ENCODE measurements around the gene RAPGEF5.

DNA sequence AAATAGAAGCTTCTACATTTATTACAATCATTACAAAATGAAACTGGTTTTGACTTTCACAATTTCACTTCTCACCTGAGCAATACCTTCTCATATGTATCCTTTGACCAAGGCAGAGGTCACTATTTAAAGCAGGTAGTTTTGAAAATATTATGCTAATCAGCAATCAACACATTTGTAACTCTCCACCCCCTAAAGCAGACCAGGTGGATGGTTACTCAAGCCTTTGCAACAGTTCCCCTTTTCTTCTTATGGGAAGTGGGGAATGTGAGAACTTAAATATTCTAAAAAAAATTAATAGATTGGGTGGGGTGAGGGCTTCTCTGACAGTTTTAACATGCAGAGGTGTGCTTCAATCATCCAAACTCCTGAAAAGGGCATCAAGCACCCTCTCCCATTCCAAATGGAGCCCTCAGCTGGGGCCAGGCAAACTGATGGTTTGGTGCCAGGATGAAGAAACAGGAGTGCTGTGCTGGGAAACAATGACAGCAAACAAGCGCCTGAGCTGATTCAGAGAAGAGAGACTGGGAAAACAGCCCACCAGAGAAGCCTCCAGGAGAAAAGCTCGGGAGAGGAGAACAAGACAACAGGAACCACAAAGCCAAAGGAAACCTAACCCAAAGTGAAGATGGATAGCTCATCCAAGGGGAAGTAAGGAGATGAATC lies 17.1 kb downstream of the RAPGEF5 start:
- no peak for TF ChIP-seq POLR2A (IDR thresholded peaks at IDR 0.05)
- TF ChIP-seq, protein P1, sequence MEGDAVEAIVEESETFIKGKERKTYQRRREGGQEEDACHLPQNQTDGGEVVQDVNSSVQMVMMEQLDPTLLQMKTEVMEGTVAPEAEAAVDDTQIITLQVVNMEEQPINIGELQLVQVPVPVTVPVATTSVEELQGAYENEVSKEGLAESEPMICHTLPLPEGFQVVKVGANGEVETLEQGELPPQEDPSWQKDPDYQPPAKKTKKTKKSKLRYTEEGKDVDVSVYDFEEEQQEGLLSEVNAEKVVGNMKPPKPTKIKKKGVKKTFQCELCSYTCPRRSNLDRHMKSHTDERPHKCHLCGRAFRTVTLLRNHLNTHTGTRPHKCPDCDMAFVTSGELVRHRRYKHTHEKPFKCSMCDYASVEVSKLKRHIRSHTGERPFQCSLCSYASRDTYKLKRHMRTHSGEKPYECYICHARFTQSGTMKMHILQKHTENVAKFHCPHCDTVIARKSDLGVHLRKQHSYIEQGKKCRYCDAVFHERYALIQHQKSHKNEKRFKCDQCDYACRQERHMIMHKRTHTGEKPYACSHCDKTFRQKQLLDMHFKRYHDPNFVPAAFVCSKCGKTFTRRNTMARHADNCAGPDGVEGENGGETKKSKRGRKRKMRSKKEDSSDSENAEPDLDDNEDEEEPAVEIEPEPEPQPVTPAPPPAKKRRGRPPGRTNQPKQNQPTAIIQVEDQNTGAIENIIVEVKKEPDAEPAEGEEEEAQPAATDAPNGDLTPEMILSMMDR (IDR thresholded peaks at IDR 0.05 in 4 of 5, conservative IDR thresholded peaks at IDR 0.05 in 1 of 5), result no peak

All from gastrocnemius medialis (tissue), 4 donors.